ENCODE measurements around the gene CORIN. TPM values are rescaled to one million over a fixed set of nuclear protein-coding genes. Genes with fewer than 3 reads are reported as not detected.
"Not testable (repeated sequence)": the region's sequence is repeated elsewhere in the genome, so short reads cannot be mapped to it uniquely, and the experiment has no call there.

CORIN gene
- total and polyA plus RNA-seq, 5 donors: 66.2 to 226 (median 175) TPM

GRCh38 chr4:47567511-47567910 is 270.4 kb downstream of the CORIN start:
- no peaks in the 10 kb centered on the region for H3K4me1 ChIP-seq (ENCODE audit: control insufficient read depth, insufficient read depth, low read length)
- no peak overlapping the region for H3K27ac ChIP-seq (ENCODE audit: low read length)
- WGBS: 99% methylated on average over 1 of the region's 1 CpG
- DNase-seq (no peak), ATAC-seq (no peak)
- H3K4me3 ChIP-seq (ENCODE audit: low read length): no peak overlapping the region
- intact Hi-C loops (cut with DNase I): loop anchor here in 1 of 4 donors (10.0 kb wide), 1 partner anchor 103 kb away; the partner anchor contains the start of gene COMMD8
- no peaks in the 10 kb centered on the region for H3K9me3 ChIP-seq (ENCODE audit: control insufficient read depth, low read length)
- H3K27me3 ChIP-seq (ENCODE audit: control insufficient read depth, insufficient read depth): no peaks in the 10 kb centered on the region

- intact Hi-C loops (cut with DNase I): loop anchor here in 1 of 4 donors (10.0 kb wide), 1 partner anchor 102 kb away; the partner anchor contains the start of gene COMMD8
- ATAC-seq (no peak), DNase-seq (no peak)
- Histone ChIP-seq H3K4me3 (ENCODE audit: low read length) (no peak overlapping the region), H3K27me3 (ENCODE audit: control insufficient read depth, insufficient read depth) (no peaks in the 10 kb centered on the region), H3K4me1 (ENCODE audit: control insufficient read depth, insufficient read depth, low read length) (no peaks in the 10 kb centered on the region), H3K27ac (ENCODE audit: low read length) (no peak overlapping the region), H3K9me3 (ENCODE audit: control insufficient read depth, low read length) (no peaks in the 10 kb centered on the region)
Observed at GRCh38 chr4:47566969-47567368, 270.9 kb downstream of the CORIN start.

- Histone ChIP-seq H3K4me3 (ENCODE audit: low read length) (no peak overlapping the region), H3K27me3 (ENCODE audit: control insufficient read depth, insufficient read depth) (no peaks in the 10 kb centered on the region), H3K4me1 (ENCODE audit: control insufficient read depth, insufficient read depth, low read length) (no peaks in the 10 kb centered on the region), H3K27ac (ENCODE audit: low read length) (no peak overlapping the region), H3K9me3 (ENCODE audit: control insufficient read depth, low read length) (no peaks in the 10 kb centered on the region)
- DNase-seq: no peak
- 89% methylated on average over 2 of the region's 2 CpGs for WGBS
- no peak for ATAC-seq
- intact Hi-C loops (cut with DNase I): loop anchor here in 1 of 4 donors (10.0 kb wide), 1 partner anchor 102 kb away; the partner anchor contains the start of gene COMMD8
Observed at GRCh38 chr4:47566566-47566965, 271.3 kb downstream of the CORIN start.

GRCh38 chr4:47562297-47562696 is 275.6 kb downstream of the CORIN start:
- WGBS: 73% methylated on average over 3 of the region's 3 CpGs
- Histone ChIP-seq H3K4me1 (ENCODE audit: control insufficient read depth, insufficient read depth, low read length) (no peaks in the 10 kb centered on the region), H3K27ac (ENCODE audit: low read length) (no peak overlapping the region), H3K4me3 (ENCODE audit: low read length) (no peak overlapping the region), H3K9me3 (ENCODE audit: control insufficient read depth, low read length) (no peaks in the 10 kb centered on the region), H3K27me3 (ENCODE audit: control insufficient read depth, insufficient read depth) (no peaks in the 10 kb centered on the region)
- ATAC-seq (no peak), DNase-seq (no peak)
- intact Hi-C loops (cut with DNase I): loop anchor here in 1 of 4 donors (10.0 kb wide), 1 partner anchor 97 kb away; the partner anchor contains the start of gene COMMD8

GRCh38 chr4:47561331-47561730 is 276.5 kb downstream of the CORIN start:
- no peaks in the 10 kb centered on the region for H3K9me3 ChIP-seq (ENCODE audit: control insufficient read depth, low read length)
- H3K4me1 ChIP-seq (ENCODE audit: control insufficient read depth, insufficient read depth, low read length): no peaks in the 10 kb centered on the region
- no peaks in the 10 kb centered on the region for H3K27me3 ChIP-seq (ENCODE audit: control insufficient read depth, insufficient read depth)
- DNase-seq (no peak), ATAC-seq (no peak)
- H3K4me3 ChIP-seq (ENCODE audit: low read length): no peak overlapping the region
- WGBS: 86% methylated on average over 1 of the region's 1 CpG
- intact Hi-C loops (cut with DNase I): loop anchor here in 1 of 4 donors (10.0 kb wide), 1 partner anchor 97 kb away; the partner anchor contains the start of gene COMMD8
- no peak overlapping the region for H3K27ac ChIP-seq (ENCODE audit: low read length)

- 92% methylated on average over 1 of the region's 1 CpG for WGBS
- DNase-seq (no peak), ATAC-seq (no peak)
- Histone ChIP-seq H3K4me3 (ENCODE audit: low read length) (no peak overlapping the region), H3K4me1 (ENCODE audit: control insufficient read depth, insufficient read depth, low read length) (no peaks in the 10 kb centered on the region), H3K27me3 (ENCODE audit: control insufficient read depth, insufficient read depth) (no peaks in the 10 kb centered on the region), H3K27ac (ENCODE audit: low read length) (no peak overlapping the region), H3K9me3 (ENCODE audit: control insufficient read depth, low read length) (no peaks in the 10 kb centered on the region)
- intact Hi-C loops (cut with DNase I): loop anchor here in 1 of 4 donors (10.0 kb wide), 1 partner anchor 96 kb away; the partner anchor contains the start of gene COMMD8
Observed at GRCh38 chr4:47560682-47561081, 277.2 kb downstream of the CORIN start.

GRCh38 chr4:47557255-47557654 is 280.6 kb downstream of the CORIN start:
- WGBS: over 99% methylated on average over 2 of the region's 2 CpGs
- ATAC-seq: no peak
- intact Hi-C loops (cut with DNase I): no loop called here

GRCh38 chr4:47555920-47556319 is 281.9 kb downstream of the CORIN start:
- H3K27ac ChIP-seq (ENCODE audit: low read length); H3K4me3 ChIP-seq (ENCODE audit: low read length); H3K4me1 ChIP-seq (ENCODE audit: control insufficient read depth, insufficient read depth, low read length); DNase-seq; ATAC-seq; H3K9me3 ChIP-seq (ENCODE audit: control insufficient read depth, low read length); H3K27me3 ChIP-seq (ENCODE audit: control insufficient read depth, insufficient read depth); intact Hi-C loops (cut with DNase I): not testable (repeated sequence)
- WGBS: 95% methylated on average over 3 of the region's 3 CpGs

More at GRCh38 chr4:47557255-47557654, 280.6 kb downstream of the CORIN start:
- Histone ChIP-seq H3K9me3 (ENCODE audit: control insufficient read depth, low read length) (no peaks in the 10 kb centered on the region), H3K4me1 (ENCODE audit: control insufficient read depth, insufficient read depth, low read length) (no peaks in the 10 kb centered on the region), H3K27ac (ENCODE audit: low read length) (no peak overlapping the region), H3K27me3 (ENCODE audit: control insufficient read depth, insufficient read depth) (no peaks in the 10 kb centered on the region), H3K4me3 (ENCODE audit: low read length) (no peak overlapping the region)
- no peak for DNase-seq

GRCh38 chr4:47553329-47554125 is 284.3 kb downstream of the CORIN start:
- ATAC-seq (no peak), DNase-seq (no peak)
- Histone ChIP-seq H3K4me1 (ENCODE audit: control insufficient read depth, insufficient read depth, low read length) (no peaks in the 10 kb centered on the region), H3K27ac (ENCODE audit: low read length) (no peak overlapping the region), H3K4me3 (ENCODE audit: low read length) (no peak overlapping the region), H3K27me3 (ENCODE audit: control insufficient read depth, insufficient read depth) (no peaks in the 10 kb centered on the region), H3K9me3 (ENCODE audit: control insufficient read depth, low read length) (no peaks in the 10 kb centered on the region)
- WGBS: 85% methylated on average over 2 of the region's 2 CpGs
- intact Hi-C loops (cut with DNase I): no loop called here

- no peak overlapping the region for H3K4me3 ChIP-seq (ENCODE audit: low read length)
- ATAC-seq (no peak), DNase-seq (no peak)
- intact Hi-C loops (cut with DNase I): no loop called here
- H3K9me3 ChIP-seq (ENCODE audit: control insufficient read depth, low read length): no peaks in the 10 kb centered on the region
- H3K4me1 ChIP-seq (ENCODE audit: control insufficient read depth, insufficient read depth, low read length): no peaks in the 10 kb centered on the region
- no peak overlapping the region for H3K27ac ChIP-seq (ENCODE audit: low read length)
- no peaks in the 10 kb centered on the region for H3K27me3 ChIP-seq (ENCODE audit: control insufficient read depth, insufficient read depth)
Observed at GRCh38 chr4:47551682-47552081, 286.2 kb downstream of the CORIN start.

GRCh38 chr4:47550899-47551548 is 286.8 kb downstream of the CORIN start:
- intact Hi-C loops (cut with DNase I): no loop called here
- H3K27ac ChIP-seq (ENCODE audit: low read length): no peak overlapping the region
- WGBS: 96% methylated on average over 7 of the region's 7 CpGs
- DNase-seq: no peak
- H3K9me3 ChIP-seq (ENCODE audit: control insufficient read depth, low read length): no peaks in the 10 kb centered on the region
- H3K4me1 ChIP-seq (ENCODE audit: control insufficient read depth, insufficient read depth, low read length): no peaks in the 10 kb centered on the region
- H3K27me3 ChIP-seq (ENCODE audit: control insufficient read depth, insufficient read depth): no peaks in the 10 kb centered on the region
- H3K4me3 ChIP-seq (ENCODE audit: low read length): no peak overlapping the region
- ATAC-seq: no peak

Data from right cardiac atrium (tissue), 5 donors.